ENCODE measurements around the gene IFI44L. TPM values are rescaled to one million over a fixed set of nuclear protein-coding genes. Genes with fewer than 3 reads are reported as not detected.
A peak's percentile ranks its signal among the peaks of the same experiment; 100 is the strongest.

Gene IFI44L
- total RNA-seq, 4 donors from 2014 or later: 4.3 to 15.4 (median 9.6) TPM

- TF ChIP-seq POLR2A (IDR thresholded peaks at IDR 0.05; ENCODE audit: low read depth) (no peak), EP300 (IDR thresholded peaks at IDR 0.05) (no peak), CTCF (IDR thresholded peaks at IDR 0.05) (no peak), POLR2AphosphoS5 (IDR thresholded peaks at IDR 0.05) (no peak)
- Histone ChIP-seq H3K27ac (replicated peaks in 1 of 4) (peak overlapping the region; percentile 44 to 61 (median 52)), H3K9me3 (no peaks in the 10 kb centered on the region), H3K4me3 (peak overlapping the region; percentile 39 to 53 (median 42)), H3K27me3 (no peaks in the 10 kb centered on the region), H3K4me1 (peaks cover 3 to 20% (median 7%) of the 10 kb centered on the region in 4 donors), H3K36me3 (peaks cover 0 to 6% (median 2%) of the 10 kb centered on the region in 4 donors)
- intact Hi-C loops (cut with DNase I): no loop called here
- no peak for DNase-seq (ENCODE audit: extremely low spot score)
- WGBS: 56% methylated on average over 6 of the region's 6 CpGs
Measured at GRCh38 chr1:78650114-78650660, 29.9 kb downstream of the IFI44L start.

GRCh38 chr1:78651241-78651640 lies 31.0 kb downstream of the IFI44L start:
- peaks cover 0 to 20% (median 7%) of the 10 kb centered on the region in 4 donors for H3K4me1 ChIP-seq
- peak overlapping the region; percentile 12 to 39 (median 22) for H3K27ac ChIP-seq (replicated peaks in 1 of 4)
- WGBS: 63% methylated on average over 6 of the region's 12 CpGs
- TF ChIP-seq EP300 (IDR thresholded peaks at IDR 0.05) (no peak), CTCF (IDR thresholded peaks at IDR 0.05) (no peak), POLR2A (IDR thresholded peaks at IDR 0.05; ENCODE audit: low read depth) (no peak), POLR2AphosphoS5 (IDR thresholded peaks at IDR 0.05) (peak in 1 of 2 donors; percentile 22)
- intact Hi-C loops (cut with DNase I): no loop called here
- H3K36me3 ChIP-seq: peaks cover 0 to 14% (median 6%) of the 10 kb centered on the region in 4 donors
- H3K9me3 ChIP-seq: no peaks in the 10 kb centered on the region
- H3K4me3 ChIP-seq: peak overlapping the region; percentile 39 to 53 (median 42)
- no peaks in the 10 kb centered on the region for H3K27me3 ChIP-seq
- DNase-seq (ENCODE audit: extremely low spot score): no peak

GRCh38 chr1:78652019-78652560 lies 31.8 kb downstream of the IFI44L start:
- H3K27ac ChIP-seq (replicated peaks in 1 of 4): peak overlapping the region in 1 of 4 donors; percentile 39
- 94% methylated on average over 17 of the region's 17 CpGs for WGBS

GRCh38 chr1:78658901-78659300 lies 38.7 kb downstream of the IFI44L start:
- no peak overlapping the region for H3K4me3 ChIP-seq
- no peak for DNase-seq (ENCODE audit: extremely low spot score)
- intact Hi-C loops (cut with DNase I): no loop called here
- H3K27ac ChIP-seq (replicated peaks in 1 of 4): no peak overlapping the region
- H3K9me3 ChIP-seq: no peaks in the 10 kb centered on the region
- 80% methylated on average over 1 of the region's 1 CpG for WGBS
- TF ChIP-seq EP300 (IDR thresholded peaks at IDR 0.05): no peak
- no peak for TF ChIP-seq POLR2A (IDR thresholded peaks at IDR 0.05; ENCODE audit: low read depth)
- no peak for TF ChIP-seq CTCF (IDR thresholded peaks at IDR 0.05)
- no peak for TF ChIP-seq POLR2AphosphoS5 (IDR thresholded peaks at IDR 0.05)
- no peaks in the 10 kb centered on the region for H3K4me1 ChIP-seq
- no peaks in the 10 kb centered on the region for H3K27me3 ChIP-seq
- peaks cover 0 to 68% (median 35%) of the 10 kb centered on the region in 4 donors for H3K36me3 ChIP-seq

More at GRCh38 chr1:78652019-78652560, 31.8 kb downstream of the IFI44L start:
- Histone ChIP-seq H3K4me1 (peaks cover 0 to 20% (median 7%) of the 10 kb centered on the region in 4 donors), H3K36me3 (peaks cover 0 to 16% (median 6%) of the 10 kb centered on the region in 4 donors), H3K4me3 (peak overlapping the region; percentile 39 to 53 (median 42)), H3K27me3 (no peaks in the 10 kb centered on the region), H3K9me3 (no peaks in the 10 kb centered on the region)
- intact Hi-C loops (cut with DNase I): no loop called here
- TF ChIP-seq CTCF (IDR thresholded peaks at IDR 0.05) (no peak), POLR2AphosphoS5 (IDR thresholded peaks at IDR 0.05) (no peak), POLR2A (IDR thresholded peaks at IDR 0.05; ENCODE audit: low read depth) (no peak), EP300 (IDR thresholded peaks at IDR 0.05) (no peak)
- DNase-seq (ENCODE audit: extremely low spot score): no peak
